Retinal pigment epithelial cell (primary cell): Measurements from ENCODE around the gene CELF2.

ENCODE experiments used
- DNase-seq: peaks from one replicate; pipeline ENCODE4 v3.0.0-alpha.2; 2010; ENCODE audit warnings: low read depth
- H3K4me3 ChIP-seq: 2 replicates; pipeline ENCODE4 v1.5.1; 2011; ENCODE audit warnings: mild to moderate bottlenecking, low read length, control low read depth, moderate library complexity
- CTCF ChIP-seq: conservative IDR thresholded peaks from 2 replicates; pipeline ENCODE4 v1.5.1; 2011; ENCODE audit warnings: low read depth, low read length, control low read depth, inconsistent platforms

The CELF2 gene

GRCh38 chr10:11104772-11105675 lies 87.4 kb downstream of the CELF2 start:
- TF ChIP-seq CTCF = peak; percentile 1
- DNase-seq = no peak
- no peak overlapping the region for H3K4me3 ChIP-seq

DNA sequence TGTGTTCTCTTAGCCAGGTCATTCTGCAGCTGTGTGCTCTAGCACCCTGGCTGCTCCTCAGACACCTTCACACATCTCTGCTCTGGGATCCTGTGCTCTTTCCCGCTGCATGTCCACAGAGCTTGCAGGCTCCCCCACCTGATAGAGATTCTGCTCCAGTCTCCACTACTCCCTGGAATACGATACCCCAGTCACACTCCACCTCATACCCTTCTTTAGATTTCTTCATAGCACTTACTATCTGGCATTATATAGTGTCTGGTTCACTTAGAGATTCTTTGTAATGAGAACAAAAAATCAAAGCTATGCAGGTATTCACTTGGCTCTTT lies 88.0 kb downstream of the CELF2 start:
- DNase-seq = no peak
- no peak overlapping the region for H3K4me3 ChIP-seq
- TF ChIP-seq CTCF = no peak

- no peak overlapping the region for H3K4me3 ChIP-seq
- no peak for DNase-seq
- TF ChIP-seq CTCF = no peak
Observed at GRCh38 chr10:11106621-11107374, 89.1 kb downstream of the CELF2 start.

DNA sequence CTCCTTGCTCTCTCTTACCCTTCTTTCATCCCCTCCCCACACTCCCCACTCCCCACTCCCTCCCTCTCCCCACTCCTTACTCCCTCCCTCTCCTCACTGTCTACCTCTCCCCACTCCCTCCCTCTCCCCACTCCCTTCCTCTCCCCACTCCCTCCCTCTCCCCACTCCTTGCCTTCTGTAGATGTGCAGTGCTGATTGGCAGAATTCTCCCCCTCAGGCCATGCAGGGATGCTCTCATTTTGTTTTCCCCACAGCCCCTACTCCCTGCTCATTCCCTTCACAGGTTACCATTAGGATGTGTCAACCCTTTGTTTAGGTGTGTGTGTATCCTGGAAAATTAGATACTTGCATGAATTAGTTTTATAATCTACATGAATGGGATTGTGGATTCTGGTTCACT lies 90.3 kb downstream of the CELF2 start:
- no peak for TF ChIP-seq CTCF
- no peak for DNase-seq
- H3K4me3 ChIP-seq = no peak overlapping the region

GRCh38 chr10:11108356-11108755 lies 90.7 kb downstream of the CELF2 start:
- TF ChIP-seq CTCF = no peak
- no peak overlapping the region for H3K4me3 ChIP-seq
- DNase-seq = no peak

GRCh38 chr10:11109590-11109989 lies 91.9 kb downstream of the CELF2 start:
- no peak for DNase-seq
- TF ChIP-seq CTCF = no peak
- H3K4me3 ChIP-seq = no peak overlapping the region
